MCF 10A (cell line): ENCODE data around the gene SMIM1. TPM values are rescaled to one million over a fixed set of nuclear protein-coding genes. Genes with fewer than 3 reads are reported as not detected.

ENCODE experiments used
- BruUV-seq: library from RNA; stranded (reverse); fragments of 400-500 nt; replicated peaks from 2 replicates; lab custom pipeline; 2021; lab: Mats Ljungman, UMichigan
- CTCF ChIA-PET: fragments of 300-600 bp; sonication (Branson Sonifier 250); formaldehyde crosslinking; extraction: SDS; loops from one replicate; lab custom pipeline; 2021; ENCODE audit warnings: antibody characterized with exemption, inconsistent platforms; lab: Yijun Ruan, JAX
- POLR2A ChIA-PET: fragments of 300-600, 350-650 bp; sonication (Branson Sonifier 250); formaldehyde crosslinking; extraction: SDS; loops from one replicate; lab custom pipeline; 2020; ENCODE audit warnings: antibody characterized with exemption, inconsistent platforms; lab: Yijun Ruan, JAX
- DNase-seq: peaks from one replicate; pipeline ENCODE4 v3.0.0-alpha.2; 2018; ENCODE audit not compliant: unreplicated experiment
- H3K27ac Mint-ChIP-seq: one replicate; pipeline ENCODE4 v1.8.0; 2022; ENCODE audit warnings: mild to moderate bottlenecking, low read depth, mixed read lengths; ENCODE audit not compliant: unreplicated experiment
- H3K27me3 Mint-ChIP-seq: one replicate; pipeline ENCODE4 v1.8.0; 2022; ENCODE audit warnings: mixed read lengths; ENCODE audit not compliant: insufficient read depth, unreplicated experiment
- H3K36me3 Mint-ChIP-seq: one replicate; pipeline ENCODE4 v1.8.0; 2022; ENCODE audit warnings: mild to moderate bottlenecking, moderate library complexity, mixed read lengths; ENCODE audit not compliant: insufficient read depth, unreplicated experiment
- H3K4me1 Mint-ChIP-seq: one replicate; pipeline ENCODE4 v1.8.0; 2022; ENCODE audit warnings: mixed read lengths; ENCODE audit not compliant: insufficient read depth, unreplicated experiment
- H3K4me3 Mint-ChIP-seq: one replicate; pipeline ENCODE4 v1.8.0; 2022; ENCODE audit warnings: mild to moderate bottlenecking, moderate library complexity, mixed read lengths; ENCODE audit not compliant: unreplicated experiment
- H3K9me3 Mint-ChIP-seq: one replicate; pipeline ENCODE4 v1.8.0; 2022; ENCODE audit warnings: mixed read lengths; ENCODE audit not compliant: unreplicated experiment
- CTCF ChIP-seq: fragments of 200-600 bp; IDR thresholded peaks from one replicate; pipeline ENCODE4 v1.8.0; 2022; ENCODE audit warnings: antibody characterized with exemption, mild to moderate bottlenecking; ENCODE audit not compliant: unreplicated experiment
- intact Hi-C: fragments of 100-400 bp; cut with micrococcal nuclease; formaldehyde crosslinking; loops from 2 replicates; pipeline ENCODE4 v1.14.1; 2022
- total RNA-seq: library from RNA; stranded (reverse); gene quantifications from 2 replicates; pipeline ENCODE4 v1.2.3, GENCODE V29; 2022

The SMIM1 gene
- total RNA-seq, 1 experiment from 2014 or later: not detected

- Mint-ChIP-seq H3K4me3 (no peak overlapping the region), H3K27me3 (no peaks in the 10 kb centered on the region), H3K4me1 (no peaks in the 10 kb centered on the region), H3K27ac (no peak overlapping the region), H3K36me3 (peaks cover 17% of the 10 kb centered on the region), H3K9me3 (no peaks in the 10 kb centered on the region)
- ChIA-PET CTCF (interaction anchor here (0.6 kb wide), 1 partner anchor 8 kb away, joined by 3 read pairs; no protein-coding TSS in a partner anchor), POLR2A (no interaction called here)
- intact Hi-C loops: no loop called here
- no peak for TF ChIP-seq CTCF
- no peak for DNase-seq
- no TSS peak for BruUV-seq
Observed at GRCh38 chr1:3732434-3733093, 40.0 kb upstream of the SMIM1 start.

GRCh38 chr1:3733094-3733882 lies 39.3 kb upstream of the SMIM1 start:
- Mint-ChIP-seq H3K27ac (no peak overlapping the region), H3K4me1 (no peaks in the 10 kb centered on the region), H3K36me3 (peaks cover 17% of the 10 kb centered on the region), H3K9me3 (no peaks in the 10 kb centered on the region), H3K4me3 (no peak overlapping the region), H3K27me3 (no peaks in the 10 kb centered on the region)
- POLR2A ChIA-PET: interaction anchor here (1.3 kb wide), 1 partner anchor 9 kb away, joined by 4 read pairs; no protein-coding TSS in a partner anchor
- no peak for DNase-seq
- TF ChIP-seq CTCF: no peak
- intact Hi-C loops: no loop called here
- no TSS peak for BruUV-seq
- CTCF ChIA-PET: interaction anchor here (0.6 to 1.5 kb wide), 3 partner anchors 8 to 12 kb away, joined by 3 to 6 read pairs (median 6); no protein-coding TSS in a partner anchor

DNA sequence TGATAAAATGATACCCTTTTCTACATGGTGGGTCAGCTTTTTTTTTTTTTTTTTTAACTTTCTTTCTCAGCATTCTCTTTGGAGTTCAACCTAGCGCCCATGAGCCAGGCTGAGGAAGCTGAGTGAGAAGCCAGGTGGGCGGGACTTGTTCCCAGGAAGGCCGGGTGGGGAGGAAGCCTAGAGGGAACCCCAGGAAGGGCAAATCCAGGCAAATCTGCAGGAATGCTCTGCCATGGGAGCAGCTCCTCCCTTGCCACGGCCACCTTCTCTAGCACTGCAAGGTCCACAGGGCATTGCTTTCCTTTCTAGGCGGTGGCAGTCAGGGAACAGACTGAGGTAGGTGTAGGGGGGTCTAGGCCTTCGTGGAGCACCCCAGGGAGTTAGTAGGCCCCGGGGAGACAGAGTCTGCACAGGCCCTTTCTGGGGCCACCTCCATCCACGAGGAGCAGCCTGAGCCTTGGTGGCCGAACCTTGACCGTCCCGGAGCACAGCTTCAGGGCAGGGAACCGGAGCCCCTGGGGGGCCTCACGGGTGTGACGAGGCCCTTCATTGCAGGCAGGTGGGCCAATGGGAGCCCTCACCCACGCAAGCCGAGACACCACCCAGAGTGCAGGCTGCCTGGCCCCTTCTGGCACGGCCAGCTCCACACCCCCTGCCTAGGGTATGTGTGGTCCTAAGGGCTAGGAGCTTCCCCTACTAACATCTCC lies 38.5 kb upstream of the SMIM1 start:
- CTCF ChIA-PET: interaction anchor here (0.6 to 1.5 kb wide), 3 partner anchors 9 to 11 kb away, joined by 6 read pairs; no protein-coding TSS in a partner anchor
- TF ChIP-seq CTCF: no peak
- no peaks in the 10 kb centered on the region for H3K4me1 Mint-ChIP-seq
- POLR2A ChIA-PET: interaction anchor here (1.3 kb wide), 1 partner anchor 9 kb away, joined by 4 read pairs; no protein-coding TSS in a partner anchor
- peaks cover 17% of the 10 kb centered on the region for H3K36me3 Mint-ChIP-seq
- BruUV-seq: no TSS peak
- intact Hi-C loops: no loop called here
- H3K4me3 Mint-ChIP-seq: no peak overlapping the region
- no peak overlapping the region for H3K27ac Mint-ChIP-seq
- H3K27me3 Mint-ChIP-seq: no peaks in the 10 kb centered on the region
- no peak for DNase-seq
- H3K9me3 Mint-ChIP-seq: no peaks in the 10 kb centered on the region
